Glutamatergic neuron (in vitro differentiated cells): ENCODE results near the gene SLC25A45. TPM values are rescaled to one million over a fixed set of nuclear protein-coding genes. Genes with fewer than 3 reads are reported as not detected.

Experiments used
- DNase-seq: peaks from one replicate; pipeline ENCODE4 v3.0.0; 2022
- H3K27ac Mint-ChIP-seq: one replicate; pipeline ENCODE4 v1.8.0; 2020; ENCODE audit warnings: mild to moderate bottlenecking, mixed read lengths, inconsistent platforms; ENCODE audit not compliant: unreplicated experiment
- H3K27me3 Mint-ChIP-seq: one replicate; pipeline ENCODE4 v1.8.0; 2020; ENCODE audit warnings: mild to moderate bottlenecking, moderate library complexity, mixed read lengths, inconsistent platforms; ENCODE audit not compliant: unreplicated experiment
- H3K36me3 Mint-ChIP-seq: one replicate; pipeline ENCODE4 v1.8.0; 2020; ENCODE audit warnings: mild to moderate bottlenecking, mixed read lengths, inconsistent platforms; ENCODE audit not compliant: unreplicated experiment
- H3K4me1 Mint-ChIP-seq: one replicate; pipeline ENCODE4 v1.8.0; 2020; ENCODE audit warnings: mild to moderate bottlenecking, low read depth, mixed read lengths, inconsistent platforms; ENCODE audit not compliant: unreplicated experiment
- H3K4me3 Mint-ChIP-seq: one replicate; pipeline ENCODE4 v1.8.0; 2020; ENCODE audit warnings: mild to moderate bottlenecking, mixed read lengths, inconsistent platforms; ENCODE audit not compliant: unreplicated experiment
- H3K9me3 Mint-ChIP-seq: one replicate; pipeline ENCODE4 v1.8.0; 2020; ENCODE audit warnings: mild to moderate bottlenecking, moderate library complexity, mixed read lengths, inconsistent platforms; ENCODE audit not compliant: unreplicated experiment
- total RNA-seq: library from RNA; stranded (reverse); fragmentation: NEBNext Ultra II Directional; extraction: Animal tissue kit (Norgen Biotek cat#: 25700); gene quantifications from one replicate; pipeline ENCODE4 v1.2.1, GENCODE V29; 2021; ENCODE audit not compliant: unreplicated experiment
- TF ChIP-seq, protein P1 (sequence below): fragments of 200-600 bp; sonication (generic); IDR thresholded peaks from one replicate; pipeline ENCODE4 v1.5.0; 2021; ENCODE audit not compliant: partially characterized antibody, unreplicated experiment

Gene SLC25A45
- total RNA-seq, 1 donor from 2014 or later, result 0.25 TPM

DNA sequence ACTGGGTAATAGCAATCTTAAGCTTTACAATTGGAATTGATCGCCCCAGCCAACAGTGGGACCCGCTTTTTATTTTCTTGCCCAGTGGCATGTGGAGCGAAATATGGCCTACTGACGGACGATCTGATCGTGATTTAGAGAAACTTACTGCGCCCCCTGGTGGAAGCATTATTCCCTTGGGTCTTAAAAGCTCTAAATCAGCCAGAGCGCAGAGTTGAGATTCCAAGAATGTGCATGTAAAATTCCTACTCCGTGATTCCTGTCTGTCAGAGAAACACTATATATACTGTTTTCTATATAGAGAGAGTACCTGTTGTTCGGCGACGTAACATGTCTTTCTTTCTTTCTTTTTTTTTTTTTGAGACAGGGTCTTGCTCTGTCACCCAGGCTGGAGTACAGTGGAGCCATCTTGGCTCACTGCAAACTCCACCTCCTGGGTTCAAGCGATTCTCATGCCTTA is 52.5 kb downstream of the SLC25A45 start:
- TF ChIP-seq, protein P1, sequence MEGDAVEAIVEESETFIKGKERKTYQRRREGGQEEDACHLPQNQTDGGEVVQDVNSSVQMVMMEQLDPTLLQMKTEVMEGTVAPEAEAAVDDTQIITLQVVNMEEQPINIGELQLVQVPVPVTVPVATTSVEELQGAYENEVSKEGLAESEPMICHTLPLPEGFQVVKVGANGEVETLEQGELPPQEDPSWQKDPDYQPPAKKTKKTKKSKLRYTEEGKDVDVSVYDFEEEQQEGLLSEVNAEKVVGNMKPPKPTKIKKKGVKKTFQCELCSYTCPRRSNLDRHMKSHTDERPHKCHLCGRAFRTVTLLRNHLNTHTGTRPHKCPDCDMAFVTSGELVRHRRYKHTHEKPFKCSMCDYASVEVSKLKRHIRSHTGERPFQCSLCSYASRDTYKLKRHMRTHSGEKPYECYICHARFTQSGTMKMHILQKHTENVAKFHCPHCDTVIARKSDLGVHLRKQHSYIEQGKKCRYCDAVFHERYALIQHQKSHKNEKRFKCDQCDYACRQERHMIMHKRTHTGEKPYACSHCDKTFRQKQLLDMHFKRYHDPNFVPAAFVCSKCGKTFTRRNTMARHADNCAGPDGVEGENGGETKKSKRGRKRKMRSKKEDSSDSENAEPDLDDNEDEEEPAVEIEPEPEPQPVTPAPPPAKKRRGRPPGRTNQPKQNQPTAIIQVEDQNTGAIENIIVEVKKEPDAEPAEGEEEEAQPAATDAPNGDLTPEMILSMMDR, result peak; percentile 96
- Mint-ChIP-seq H3K36me3 (no peaks in the 10 kb centered on the region), H3K27ac (no peak overlapping the region), H3K9me3 (peaks cover 5% of the 10 kb centered on the region), H3K4me3 (no peak overlapping the region), H3K27me3 (peaks cover 5% of the 10 kb centered on the region), H3K4me1 (peaks cover 3% of the 10 kb centered on the region)
- peak; percentile 84 for DNase-seq

GRCh38 chr11:65329478-65329877 is 53.0 kb downstream of the SLC25A45 start:
- TF ChIP-seq, protein P1, result no peak
- Mint-ChIP-seq H3K36me3 (no peaks in the 10 kb centered on the region), H3K27ac (no peak overlapping the region), H3K27me3 (peaks cover 4% of the 10 kb centered on the region), H3K4me3 (no peak overlapping the region), H3K4me1 (peaks cover 3% of the 10 kb centered on the region), H3K9me3 (no peaks in the 10 kb centered on the region)
- no peak for DNase-seq

DNA sequence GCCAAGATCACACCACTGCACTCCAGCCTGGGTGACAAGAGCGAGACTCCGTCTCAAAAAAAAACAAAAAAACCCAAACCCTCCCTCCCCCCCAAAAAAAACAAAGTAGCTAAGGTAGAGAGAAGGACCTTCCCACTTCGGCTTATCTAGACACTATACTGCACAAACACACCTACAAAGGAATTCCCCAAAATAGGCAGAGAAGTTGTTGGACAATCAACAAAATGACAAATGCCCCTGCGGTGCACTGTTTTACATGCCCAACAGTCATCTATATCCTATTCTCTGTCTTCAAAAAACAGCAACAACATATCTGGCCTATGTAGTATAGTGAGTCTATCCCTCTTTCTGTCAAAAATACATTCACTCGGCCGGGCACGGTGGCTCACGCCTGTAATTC is 55.4 kb downstream of the SLC25A45 start:
- H3K27ac Mint-ChIP-seq, result no peak overlapping the region
- H3K4me3 Mint-ChIP-seq, result no peak overlapping the region
- TF ChIP-seq, protein P1, result no peak

GRCh38 chr11:65325435-65325834 is 57.0 kb downstream of the SLC25A45 start:
- Mint-ChIP-seq H3K27me3 (peaks cover 9% of the 10 kb centered on the region), H3K9me3 (peaks cover 8% of the 10 kb centered on the region), H3K4me3 (no peak overlapping the region), H3K4me1 (peaks cover 3% of the 10 kb centered on the region), H3K36me3 (no peaks in the 10 kb centered on the region), H3K27ac (no peak overlapping the region)
- DNase-seq, result no peak
- TF ChIP-seq, protein P1, result no peak

More for the DNA sequence above, 55.4 kb downstream of the SLC25A45 start:
- Mint-ChIP-seq H3K4me1 (peaks cover 3% of the 10 kb centered on the region), H3K27me3 (peaks cover 6% of the 10 kb centered on the region), H3K9me3 (peaks cover 8% of the 10 kb centered on the region), H3K36me3 (no peaks in the 10 kb centered on the region)
- DNase-seq, result no peak

Other genes starting within 250 kb of the SLC25A45 start
- 54.7 TPM for gene SYVN1, start 248.1 kb downstream of the SLC25A45 start, total RNA-seq
- not detected for gene SPDYC, start 212.4 kb downstream of the SLC25A45 start, total RNA-seq
- gene CAPN1, start 200.7 kb downstream of the SLC25A45 start, total RNA-seq, result 234 TPM
- 8.6 TPM for gene POLA2, start 120.7 kb downstream of the SLC25A45 start, total RNA-seq
- gene CDC42EP2, start 67.8 kb downstream of the SLC25A45 start, total RNA-seq, result 23.5 TPM
- gene DPF2, start 48.8 kb downstream of the SLC25A45 start, total RNA-seq, result 121 TPM
- gene TIGD3, start 27.9 kb downstream of the SLC25A45 start, total RNA-seq, result 3.8 TPM
- gene FRMD8, start 4.0 kb upstream of the SLC25A45 start, total RNA-seq, result 11.1 TPM
- 107 TPM for gene NEAT1, start 40.2 kb upstream of the SLC25A45 start, total RNA-seq
- gene MALAT1, start 116.4 kb upstream of the SLC25A45 start, total RNA-seq, result 18,218 TPM
- 80.0 TPM for gene SCYL1, start 142.4 kb upstream of the SLC25A45 start, total RNA-seq
- gene LTBP3, start 175.7 kb upstream of the SLC25A45 start, total RNA-seq, result 2.5 TPM
- 37.9 TPM for gene ZNRD2, start 187.8 kb upstream of the SLC25A45 start, total RNA-seq
- 184 TPM for gene FAM89B, start 189.9 kb upstream of the SLC25A45 start, total RNA-seq
- 14.2 TPM for gene EHBP1L1, start 193.4 kb upstream of the SLC25A45 start, total RNA-seq
- 0.69 TPM for gene KCNK7, start 213.2 kb upstream of the SLC25A45 start, total RNA-seq
- gene MAP3K11, start 231.6 kb upstream of the SLC25A45 start, total RNA-seq, result 58.6 TPM
- 43.3 TPM for gene PCNX3, start 233.1 kb upstream of the SLC25A45 start, total RNA-seq